GM12878 (cell line): ENCODE measurements around the gene VARS2. TPM values are rescaled to one million over a fixed set of nuclear protein-coding genes. Genes with fewer than 3 reads are reported as not detected.

Experiments used
- ATAC-seq: fragments of 200-7000 bp; cut with Tn5 transposase; 3 replicates; pipeline ENCODE4 v1.9.1; 2020; ENCODE audit warnings: mild to moderate bottlenecking, moderate library complexity
- BruUV-seq: library from RNA; stranded (reverse); fragments of 400-500 nt; replicated peaks from 2 replicates; lab custom pipeline; 2021; lab: Mats Ljungman, UMichigan
- CTCF ChIA-PET: fragments of 300-600 bp; sonication (Branson Sonifier 250); formaldehyde crosslinking; extraction: SDS; loops from one replicate; lab custom pipeline; 2021; ENCODE audit warnings: inconsistent platforms; lab: Yijun Ruan, JAX
- POLR2A ChIA-PET: fragments of 350-600 bp; formaldehyde crosslinking; extraction: SDS; loops from one replicate; lab custom pipeline; 2021; ENCODE audit warnings: inconsistent platforms; lab: Charles Lee
- RAD21 ChIA-PET: fragments of 300-600 bp; sonication (Branson Sonifier 250); formaldehyde crosslinking; loops from one replicate; lab custom pipeline; 2023; ENCODE audit warnings: antibody characterized with exemption; ENCODE audit not compliant: unreplicated experiment; lab: Charles Lee
- SMC1A ChIA-PET: fragments of 300-600 bp; sonication (Branson Sonifier 250); formaldehyde crosslinking; loops from one replicate; lab custom pipeline; 2023; ENCODE audit not compliant: unreplicated experiment, uncharacterized antibody; lab: Charles Lee
- DNase-seq: peaks from one replicate; pipeline ENCODE4 v3.0.0-alpha.2; 2011; ENCODE audit warnings: low read depth, low spot score
- FAIRE-seq: peaks from 3 replicates; lab custom pipeline; 2011; peaks lifted over from hg19 to GRCh38; lab: Jason Lieb, UNC
- H2AFZ ChIP-seq: 2 replicates; pipeline ENCODE4 v1.6.0; 2011; ENCODE audit warnings: low read depth, low read length, control low read depth; ENCODE audit not compliant: control insufficient read depth
- H3K27ac ChIP-seq: 2 replicates; pipeline ENCODE4 v1.5.1; 2011; ENCODE audit warnings: control low read depth; ENCODE audit not compliant: control insufficient read depth, insufficient read depth
- H3K27me3 ChIP-seq, 2 experiments: replicated peaks in 1 of 2; 2 replicates each; pipeline versions ENCODE4 v1.6.0 to v1.6.1; 2011; ENCODE audit warnings: low read length in 1 of 2; ENCODE audit not compliant: control insufficient read depth in 2 of 2, insufficient read depth in 2 of 2
- H3K36me3 ChIP-seq, 2 experiments: 2 replicates each; pipeline ENCODE4 v1.5.1; 2011; ENCODE audit warnings: low read length in 1 of 2; ENCODE audit not compliant: control insufficient read depth in 2 of 2, insufficient read depth in 2 of 2
- H3K4me1 ChIP-seq: 2 replicates; pipeline ENCODE4 v1.6.1; 2011; ENCODE audit warnings: mild to moderate bottlenecking, low read length, moderate library complexity, mixed read lengths; ENCODE audit not compliant: control insufficient read depth, insufficient read depth
- H3K4me2 ChIP-seq: 2 replicates; pipeline ENCODE4 v1.6.0; 2011; ENCODE audit warnings: control low read depth; ENCODE audit not compliant: control insufficient read depth, insufficient read depth
- H3K4me3 ChIP-seq: fragments of 200-600 bp; sonication (generic); 2 replicates; pipeline ENCODE4 v1.5.1; 2016
- H3K79me2 ChIP-seq: 2 replicates; pipeline ENCODE4 v1.6.0; 2011; ENCODE audit warnings: low read length; ENCODE audit not compliant: control insufficient read depth, insufficient read depth
- H3K9ac ChIP-seq: 2 replicates; pipeline ENCODE4 v1.8.0; 2011; ENCODE audit warnings: low read length, control low read depth, mixed read lengths; ENCODE audit not compliant: control insufficient read depth, insufficient read depth
- H3K9me3 ChIP-seq: replicated peaks from 3 replicates; pipeline ENCODE4 v1.5.1; 2011; ENCODE audit warnings: mild to moderate bottlenecking, low read length; ENCODE audit not compliant: control insufficient read depth, insufficient read depth
- H4K20me1 ChIP-seq: 2 replicates; pipeline ENCODE4 v1.6.0; 2011; ENCODE audit not compliant: control insufficient read depth, insufficient read depth
- BHLHE40 ChIP-seq, 2 experiments: fragments of 450-650 bp in 1 of 2; IDR thresholded peaks; 2 replicates each; pipeline ENCODE4 v1.6.1; 2011 to 2017; ENCODE audit warnings: low read depth in 2 of 2, borderline replicate concordance in 1 of 2, improper control_type of control experiment in 1 of 2, low read length in 1 of 2, mild to moderate bottlenecking in 1 of 2
- HDGF ChIP-seq: fragments of 450-650 bp; IDR thresholded peaks from 2 replicates; pipeline ENCODE4 v1.6.1; 2016; ENCODE audit warnings: antibody characterized with exemption
- IKZF1 ChIP-seq: fragments of 450-650 bp; conservative IDR thresholded peaks from 2 replicates; pipeline ENCODE4 v1.6.1; 2017; ENCODE audit warnings: antibody characterized with exemption, mild to moderate bottlenecking
- JUNB ChIP-seq: IDR thresholded peaks from 2 replicates; pipeline ENCODE4 v1.6.1; 2016; ENCODE audit warnings: antibody characterized with exemption, mild to moderate bottlenecking
- MEF2A ChIP-seq: IDR thresholded peaks from 2 replicates; pipeline ENCODE4 v1.6.1; 2011; ENCODE audit warnings: low read depth, mild to moderate bottlenecking, low read length, moderate library complexity; ENCODE audit not compliant: insufficient read depth
- MEF2B ChIP-seq: fragments of 450-650 bp; IDR thresholded peaks from 2 replicates; pipeline ENCODE4 v1.6.1; 2018; ENCODE audit warnings: mild to moderate bottlenecking, moderate library complexity; ENCODE audit not compliant: partially characterized antibody, poor library complexity, severe bottlenecking
- NFYA ChIP-seq: IDR thresholded peaks from 2 replicates; pipeline ENCODE4 v1.6.1; 2011; ENCODE audit warnings: low read depth, mild to moderate bottlenecking, low read length, improper control_type of control experiment, borderline replicate concordance
- PBX3 ChIP-seq: IDR thresholded peaks from 2 replicates; pipeline ENCODE4 v1.6.1; 2011; ENCODE audit warnings: mild to moderate bottlenecking, low read depth, low read length, moderate library complexity; ENCODE audit not compliant: insufficient replicate concordance
- POLR2A ChIP-seq: IDR thresholded peaks from 2 replicates; pipeline ENCODE4 v1.6.1; 2011; ENCODE audit warnings: low read depth, mild to moderate bottlenecking, low read length
- POLR2AphosphoS5 ChIP-seq: IDR thresholded peaks from 2 replicates; pipeline ENCODE4 v1.6.1; 2011; ENCODE audit warnings: mild to moderate bottlenecking, low read length, inconsistent platforms
- RAD21 ChIP-seq: IDR thresholded peaks from 2 replicates; pipeline ENCODE4 v1.6.1; 2011; ENCODE audit warnings: mild to moderate bottlenecking, low read depth, low read length, moderate library complexity; ENCODE audit not compliant: insufficient read depth
- SMAD5 ChIP-seq: IDR thresholded peaks from 2 replicates; pipeline ENCODE4 v1.6.1; 2016; ENCODE audit warnings: antibody characterized with exemption, low read depth
- STAT1 ChIP-seq: fragments of 450-650 bp; conservative IDR thresholded peaks from 2 replicates; pipeline ENCODE4 v1.6.1; 2014; ENCODE audit warnings: antibody characterized with exemption, mild to moderate bottlenecking
- ZNF622 ChIP-seq: fragments of 450-650 bp; IDR thresholded peaks from 2 replicates; pipeline ENCODE4 v1.6.1; 2017; ENCODE audit warnings: mild to moderate bottlenecking, inconsistent platforms
- ZSCAN29 ChIP-seq: fragments of 450-650 bp; IDR thresholded peaks from 2 replicates; pipeline ENCODE4 v1.6.1; 2017; ENCODE audit warnings: mild to moderate bottlenecking, moderate library complexity
- WGBS: methylation state at CpG from one replicate; pipeline ENCODE4 v1.1.6; 2016; ENCODE audit warnings: low lambda C conversion rate; ENCODE audit not compliant: insufficient replicate concordance, insufficient coverage; ENCODE audit errors: missing lambda C conversion rate; 5-methylcytosine and 5-hydroxymethylcytosine counted together
- in situ Hi-C: fragments of 300-500 bp; cut with MboI; formaldehyde crosslinking; loops from 9 replicates; pipeline ENCODE4 v1.14.3; 2018; ENCODE audit warnings: mixed read lengths
- intact Hi-C: fragments of 100-400 bp; cut with micrococcal nuclease; formaldehyde crosslinking; loops from one replicate; pipeline ENCODE4 v1.14.2; 2022; ENCODE audit not compliant: unreplicated experiment
- polyA plus RNA-seq, 11 experiments: library from polyadenylated mRNA; depleted of rRNA in 4 of 11; unstranded in 6 of 11; stranded (reverse) in 5 of 11; fragments of >200 nt; fragmentation: Nextera tagmentation in 4 of 11; fragmentation: Illumina TruSeq in 1 of 11; extraction: Ambion mirVana in 4 of 11; extraction: Trizol in 1 of 11; gene quantifications; 1 replicate in 1 of 11; 2 replicates in 10 of 11; pipeline versions ENCODE4 v1.2.1 to v1.2.3, GENCODE V29; 2011 to 2016; ENCODE audit warnings: inconsistent platforms in 2 of 11, missing spikeins in 2 of 11, low read depth in 1 of 11
- total RNA-seq, 4 experiments: library from RNA; depleted of rRNA in 3 of 4; stranded (reverse); fragments of >200 nt in 3 of 4; fragmentation: Illumina TruSeq in 1 of 4; extraction: Trizol in 1 of 4; gene quantifications; 2 replicates each; pipeline versions ENCODE4 v1.2.1 to v1.2.3, GENCODE V29; 2013 to 2021
- TF ChIP-seq, protein P1 (sequence below): fragments of 450-650 bp; IDR thresholded peaks from 2 replicates; pipeline ENCODE4 v1.6.1; 2018; ENCODE audit warnings: borderline replicate concordance, mild to moderate bottlenecking; ENCODE audit not compliant: partially characterized antibody

VARS2 gene
- total and polyA plus RNA-seq, 10 of the 15 experiments (the other 5 are each of a cell fraction or from before 2014, with no cell fraction given): 3.8 to 70.7 (median 49.1) TPM

GRCh38 chr6:30881392-30882203 is 32.4 kb upstream of the VARS2 start:
- FAIRE-seq (no peak), ATAC-seq (no peak), DNase-seq (no peak)
- no peak overlapping the region for H3K9ac ChIP-seq
- no peak overlapping the region for H3K4me2 ChIP-seq
- H3K4me1 ChIP-seq: peaks cover 45% of the 10 kb centered on the region
- H3K4me3 ChIP-seq: no peak overlapping the region
- intact Hi-C loops (loop anchor here (2.0 kb wide), 2 partner anchors 19 to 27 kb away; partner anchors contain the start of gene GTF2H4), in situ Hi-C loops (no loop called here)
- no peak overlapping the region for H3K27ac ChIP-seq
- H3K27me3 ChIP-seq: no peaks in the 10 kb centered on the region
- WGBS: 55% methylated on average over 12 of the region's 14 CpGs
- no peak overlapping the region for H2AFZ ChIP-seq
- BruUV-seq: no TSS peak
- ChIA-PET SMC1A (interaction anchor here (0.6 to 4.9 kb wide), 8 partner anchors 14 to 515 kb away, joined by 3 to 39 read pairs (median 7); partner anchors contain the start of gene VARS2), POLR2A (interaction anchor here (0.6 to 5.8 kb wide), 6 partner anchors 26 to 144 kb away, joined by 3 to 50 read pairs (median 5); partner anchors contain the start of genes FLOT1, GTF2H4 and VARS2), CTCF (interaction anchor here (0.6 to 6.7 kb wide), 15 partner anchors 22 to 205 kb away, joined by 3 to 71 read pairs (median 7); partner anchors contain the start of gene VARS2), RAD21 (interaction anchor here (0.7 to 10.7 kb wide), 14 partner anchors 20 to 762 kb away, joined by 3 to 144 read pairs (median 5); partner anchors contain the start of genes GTF2H4, IER3, MDC1 and VARS2)
- H4K20me1 ChIP-seq: no peaks in the 10 kb centered on the region
- TF ChIP-seq IKZF1 (no peak), ZNF622 (no peak), RAD21 (no peak), SMAD5 (no peak), NFYA (no peak), MEF2A (no peak), PBX3 (no peak), MEF2B (no peak), STAT1 (no peak), ZSCAN29 (no peak), POLR2AphosphoS5 (no peak), JUNB (no peak), BHLHE40 (IDR thresholded peaks at IDR 0.05; ENCODE audit: borderline replicate concordance in 1 of 2, low read depth in 2 of 2, low read length in 1 of 2) (no peak), HDGF (no peak), POLR2A (no peak)
- TF ChIP-seq, protein P1, sequence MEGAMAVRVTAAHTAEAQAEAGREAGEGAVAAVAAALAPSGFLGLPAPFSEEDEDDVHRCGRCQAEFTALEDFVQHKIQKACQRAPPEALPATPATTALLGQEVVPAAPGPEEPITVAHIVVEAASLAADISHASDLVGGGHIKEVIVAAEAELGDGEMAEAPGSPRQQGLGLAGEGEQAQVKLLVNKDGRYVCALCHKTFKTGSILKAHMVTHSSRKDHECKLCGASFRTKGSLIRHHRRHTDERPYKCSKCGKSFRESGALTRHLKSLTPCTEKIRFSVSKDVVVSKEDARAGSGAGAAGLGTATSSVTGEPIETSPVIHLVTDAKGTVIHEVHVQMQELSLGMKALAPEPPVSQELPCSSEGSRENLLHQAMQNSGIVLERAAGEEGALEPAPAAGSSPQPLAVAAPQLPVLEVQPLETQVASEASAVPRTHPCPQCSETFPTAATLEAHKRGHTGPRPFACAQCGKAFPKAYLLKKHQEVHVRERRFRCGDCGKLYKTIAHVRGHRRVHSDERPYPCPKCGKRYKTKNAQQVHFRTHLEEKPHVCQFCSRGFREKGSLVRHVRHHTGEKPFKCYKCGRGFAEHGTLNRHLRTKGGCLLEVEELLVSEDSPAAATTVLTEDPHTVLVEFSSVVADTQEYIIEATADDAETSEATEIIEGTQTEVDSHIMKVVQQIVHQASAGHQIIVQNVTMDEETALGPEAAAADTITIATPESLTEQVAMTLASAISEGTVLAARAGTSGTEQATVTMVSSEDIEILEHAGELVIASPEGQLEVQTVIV: no peak
- no peaks in the 10 kb centered on the region for H3K9me3 ChIP-seq
- H3K36me3 ChIP-seq: no peaks in the 10 kb centered on the region
- H3K79me2 ChIP-seq: peaks cover 10% of the 10 kb centered on the region
